ENCODE results near the gene IDS.

- TF ChIP-seq POLR2AphosphoS5 (IDR thresholded peaks at IDR 0.05; ENCODE audit: low read depth, low read length) (no peak), SIN3A (IDR thresholded peaks at IDR 0.05; ENCODE audit: borderline replicate concordance, insufficient read depth, low read length) (no peak)
Observed at GRCh38 chrX:149453030-149453429, 52.1 kb downstream of the IDS start.

Measured in PFSK-1 (cell line).